IMR-90 (cell line): ENCODE data around the gene ETV3L. TPM values are rescaled to one million over a fixed set of nuclear protein-coding genes. Genes with fewer than 3 reads are reported as not detected.

Experiments
- ATAC-seq: fragments of 200-7000 bp; cut with Tn5 transposase; 2 replicates; pipeline ENCODE4 v1.9.1; 2020; ENCODE audit warnings: low read depth, mild to moderate bottlenecking, moderate library complexity
- BruUV-seq: library from RNA; stranded (reverse); fragments of 400-500 nt; replicated peaks from 2 replicates; lab custom pipeline; 2021; lab: Mats Ljungman, UMichigan
- CTCF ChIA-PET: fragments of 300-600 bp; formaldehyde crosslinking; extraction: SDS; loops from one replicate; lab custom pipeline; 2021; ENCODE audit warnings: antibody characterized with exemption; lab: Yijun Ruan, JAX
- POLR2A ChIA-PET: fragments of 300-600 bp; sonication (Branson Sonifier 250); formaldehyde crosslinking; loops from one replicate; lab custom pipeline; 2022; ENCODE audit warnings: antibody characterized with exemption; ENCODE audit not compliant: unreplicated experiment; lab: Charles Lee
- DNase-seq: peaks from one replicate; pipeline ENCODE4 v3.0.0; 2013
- H2AFZ ChIP-seq: replicated peaks from 2 replicates; pipeline ENCODE3; 2013; ENCODE audit warnings: low read length, mild to moderate bottlenecking; ENCODE audit not compliant: poor library complexity
- H2AK5ac ChIP-seq: 2 replicates; pipeline ENCODE4 v1.6.1; 2013; ENCODE audit warnings: low read depth, low read length, inconsistent platforms
- H2AK9ac ChIP-seq: replicated peaks from 2 replicates; pipeline ENCODE3; 2013; ENCODE audit warnings: mild to moderate bottlenecking, low read depth, low read length, moderate library complexity; ENCODE audit not compliant: poor library complexity
- H2BK120ac ChIP-seq: 2 replicates; pipeline ENCODE4 v1.6.1; 2013; ENCODE audit warnings: low read depth, low read length, inconsistent platforms
- H2BK15ac ChIP-seq: 3 replicates; pipeline ENCODE4 v1.6.1; 2013; ENCODE audit warnings: low read depth, low read length, inconsistent platforms
- H2BK20ac ChIP-seq: 2 replicates; pipeline ENCODE4 v1.6.1; 2013; ENCODE audit warnings: low read depth, mild to moderate bottlenecking, inconsistent platforms, low read length, moderate library complexity
- H2BK5ac ChIP-seq: 2 replicates; pipeline ENCODE4 v1.6.1; 2013; ENCODE audit warnings: mild to moderate bottlenecking, low read depth, low read length, inconsistent platforms; ENCODE audit not compliant: poor library complexity, severe bottlenecking
- H3K14ac ChIP-seq: replicated peaks from 2 replicates; pipeline ENCODE4 v1.6.1; 2013; ENCODE audit warnings: low read depth, low read length, inconsistent platforms
- H3K18ac ChIP-seq: 2 replicates; pipeline ENCODE4 v1.6.1; 2013; ENCODE audit warnings: low read depth, low read length, control low read depth
- H3K23ac ChIP-seq: 2 replicates; pipeline ENCODE4 v1.6.1; 2013; ENCODE audit warnings: low read depth, low read length, inconsistent platforms
- H3K27ac ChIP-seq: 2 replicates; pipeline ENCODE4 v1.5.1; 2013; ENCODE audit warnings: mild to moderate bottlenecking, control low read depth, low read length; ENCODE audit not compliant: insufficient read depth
- H3K27me3 ChIP-seq: 2 replicates; pipeline ENCODE4 v1.6.1; 2013; ENCODE audit warnings: low read length; ENCODE audit not compliant: control insufficient read depth, insufficient read depth
- H3K36me3 ChIP-seq: 2 replicates; pipeline ENCODE4 v1.6.1; 2013; ENCODE audit warnings: low read length, mixed read lengths; ENCODE audit not compliant: control insufficient read depth, insufficient read depth
- H3K4ac ChIP-seq: 2 replicates; pipeline ENCODE4 v1.6.1; 2013; ENCODE audit warnings: low read depth, low read length, inconsistent platforms
- H3K4me1 ChIP-seq: 2 replicates; pipeline ENCODE4 v1.6.1; 2013; ENCODE audit warnings: low read length, mixed read lengths; ENCODE audit not compliant: control insufficient read depth, insufficient read depth
- H3K4me2 ChIP-seq: 2 replicates; pipeline ENCODE4 v1.6.1; 2013; ENCODE audit warnings: low read depth, mild to moderate bottlenecking, control low read depth, low read length, moderate library complexity
- H3K4me3 ChIP-seq: 2 replicates; pipeline ENCODE4 v1.5.1; 2013; ENCODE audit warnings: low read depth, mild to moderate bottlenecking, control low read depth, low read length, moderate library complexity; ENCODE audit not compliant: insufficient read depth
- H3K56ac ChIP-seq: 2 replicates; pipeline ENCODE4 v1.6.1; 2013; ENCODE audit warnings: low read length, inconsistent platforms; ENCODE audit not compliant: insufficient read depth; ENCODE audit errors: extremely low read depth
- H3K79me1 ChIP-seq, 2 experiments: 2 replicates each; pipeline ENCODE4 v1.6.1; 2013; ENCODE audit warnings: low read length in 2 of 2, inconsistent platforms in 1 of 2, low read depth in 1 of 2
- H3K9ac ChIP-seq: 2 replicates; pipeline ENCODE4 v1.6.1; 2013; ENCODE audit warnings: low read depth, low read length, control low read depth
- H3K9me1 ChIP-seq: 2 replicates; pipeline ENCODE4 v1.6.1; 2013; ENCODE audit warnings: low read length, inconsistent platforms; ENCODE audit not compliant: insufficient read depth
- H3K9me3 ChIP-seq: 2 replicates; pipeline ENCODE4 v1.6.1; 2013; ENCODE audit warnings: low read length; ENCODE audit not compliant: control insufficient read depth, insufficient read depth
- H4K20me1 ChIP-seq: 2 replicates; pipeline ENCODE4 v1.6.1; 2013; ENCODE audit warnings: low read length, inconsistent platforms; ENCODE audit not compliant: insufficient read depth
- H4K5ac ChIP-seq: 2 replicates; pipeline ENCODE4 v1.6.1; 2013; ENCODE audit warnings: mild to moderate bottlenecking, low read depth, low read length, control low read depth
- H4K8ac ChIP-seq, 2 experiments: 2 replicates each; pipeline ENCODE4 v1.6.1; 2013; ENCODE audit warnings: low read depth in 2 of 2, low read length in 2 of 2, control low read depth in 1 of 2, inconsistent platforms in 1 of 2
- H4K91ac ChIP-seq: 2 replicates; pipeline ENCODE4 v1.6.1; 2013; ENCODE audit warnings: low read depth, low read length, inconsistent platforms; ENCODE audit not compliant: insufficient read depth
- BHLHE40 ChIP-seq: fragments of 150-350 bp; IDR thresholded peaks from 2 replicates; pipeline ENCODE4 v1.6.1; 2016; ENCODE audit warnings: mild to moderate bottlenecking, low read depth, low read length
- CEBPB ChIP-seq: IDR thresholded peaks from 2 replicates; pipeline ENCODE4 v1.6.1; 2012; ENCODE audit warnings: low read depth, low read length, improper control_type of control experiment
- CTCF ChIP-seq: conservative IDR thresholded peaks from 2 replicates; pipeline ENCODE4 v1.5.1; 2012; ENCODE audit warnings: mild to moderate bottlenecking, low read depth, low read length, improper control_type of control experiment
- ELK1 ChIP-seq: fragments of 150-350 bp; IDR thresholded peaks from 2 replicates; pipeline ENCODE4 v1.6.1; 2016; ENCODE audit warnings: low read depth, mild to moderate bottlenecking, low read length, moderate library complexity, borderline replicate concordance
- FOS ChIP-seq: fragments of 150-350 bp; IDR thresholded peaks from 2 replicates; pipeline ENCODE4 v1.6.1; 2016; ENCODE audit warnings: low read depth, low read length
- MAZ ChIP-seq: IDR thresholded peaks from 2 replicates; pipeline ENCODE4 v1.6.1; 2012; ENCODE audit warnings: low read depth, mild to moderate bottlenecking, low read length, improper control_type of control experiment, moderate library complexity, borderline replicate concordance
- MXI1 ChIP-seq: IDR thresholded peaks from 2 replicates; pipeline ENCODE4 v1.6.1; 2012; ENCODE audit warnings: low read depth, mild to moderate bottlenecking, low read length, moderate library complexity, borderline replicate concordance
- POLR2A ChIP-seq: IDR thresholded peaks from 2 replicates; pipeline ENCODE4 v1.6.1; 2012; ENCODE audit warnings: mild to moderate bottlenecking, low read depth, low read length
- RCOR1 ChIP-seq: IDR thresholded peaks from 2 replicates; pipeline ENCODE4 v1.6.1; 2012; ENCODE audit warnings: mild to moderate bottlenecking, low read length, improper control_type of control experiment; ENCODE audit not compliant: insufficient replicate concordance
- RFX5 ChIP-seq: IDR thresholded peaks from 2 replicates; pipeline ENCODE4 v1.8.0; 2012; ENCODE audit warnings: low read depth, mild to moderate bottlenecking, low read length, moderate library complexity
- WGBS, 2 experiments: methylation state at CpG; one replicate each; pipeline versions ENCODE4 v1.1.5 to v1.1.7; 2013; ENCODE audit warnings: missing lambda C conversion rate in 2 of 2; ENCODE audit not compliant: insufficient read length in 1 of 2; ENCODE audit errors: extremely low coverage in 2 of 2; 5-methylcytosine and 5-hydroxymethylcytosine counted together
- dilution Hi-C: fragments of 300-500 bp; cut with HindIII; formaldehyde crosslinking; loops from one replicate; pipeline ENCODE4 v1.14.3; 2018; ENCODE audit warnings: low sequenced_read_pairs; ENCODE audit not compliant: unreplicated experiment
- in situ Hi-C: fragments of 300-500 bp; cut with MboI; formaldehyde crosslinking; loops from 3 replicates; pipeline ENCODE4 v1.14.3; 2019; ENCODE audit warnings: low sequenced_read_pairs, inconsistent platforms, mixed read lengths
- intact Hi-C: fragments of 100-400 bp; cut with micrococcal nuclease; formaldehyde crosslinking; loops from 2 replicates; pipeline ENCODE4 v1.10.0; 2022
- polyA plus RNA-seq, 3 experiments: library from polyadenylated mRNA; depleted of rRNA; stranded (reverse); fragments of >200 nt; gene quantifications; 2 replicates each; pipeline ENCODE4 v1.2.3, GENCODE V29; 2012; ENCODE audit warnings: low replicate concordance in 1 of 3
- total RNA-seq: library from RNA; depleted of rRNA; stranded (reverse); fragments of >200 nt; gene quantifications from 2 replicates; pipeline ENCODE4 v1.2.3, GENCODE V29; 2012

ETV3L gene
- total and polyA plus RNA-seq, 2 of the 4 experiments (the other 2 are of a cell fraction) = not detected

GRCh38 chr1:157087030-157087429, 12.6 kb downstream of the ETV3L start:
- no peak overlapping the region for H2BK5ac ChIP-seq
- no peak for TF ChIP-seq FOS
- no peak for TF ChIP-seq POLR2A
- no peak for TF ChIP-seq BHLHE40
- TF ChIP-seq RFX5 = no peak
- TF ChIP-seq CTCF = no peak
- TF ChIP-seq CEBPB = no peak
- TF ChIP-seq MAZ = no peak
- TF ChIP-seq ELK1 = no peak
- no peak for TF ChIP-seq MXI1
- no peak for TF ChIP-seq RCOR1
- no peak overlapping the region for H2BK20ac ChIP-seq
- ChIA-PET POLR2A (interaction anchor here (0.6 kb wide), 1 partner anchor 70 kb away, joined by 3 read pairs; no protein-coding TSS in a partner anchor), CTCF (interaction anchor here (0.6 to 4.7 kb wide), 4 partner anchors 13 to 148 kb away, joined by 3 to 88 read pairs (median 5); no protein-coding TSS in a partner anchor)
- H3K4me3 ChIP-seq = no peak overlapping the region
- no peak overlapping the region for H2AK9ac ChIP-seq
- no peaks in the 10 kb centered on the region for H3K9me3 ChIP-seq
- WGBS, 2 experiments = no CpG with 5 or more reads among the region's 5 CpGs
- H3K79me1 ChIP-seq = no peaks in the 10 kb centered on the region
- dilution Hi-C loops (no loop called here), in situ Hi-C loops (no loop called here), intact Hi-C loops (no loop called here)
- H3K4me2 ChIP-seq = no peak overlapping the region
- no peak overlapping the region for H4K91ac ChIP-seq
- H3K36me3 ChIP-seq = no peaks in the 10 kb centered on the region
- H3K18ac ChIP-seq = no peak overlapping the region
- H2AK5ac ChIP-seq = no peak overlapping the region
- H2BK15ac ChIP-seq = no peak overlapping the region
- no peak overlapping the region for H3K14ac ChIP-seq
- no peak overlapping the region for H2BK120ac ChIP-seq
- peaks cover 9% of the 10 kb centered on the region for H3K27me3 ChIP-seq
- H3K56ac ChIP-seq = no peak overlapping the region
- H3K9ac ChIP-seq = no peak overlapping the region
- no peak overlapping the region for H2AFZ ChIP-seq
- H4K5ac ChIP-seq = no peak overlapping the region
- BruUV-seq = no TSS peak
- H3K4ac ChIP-seq = no peak overlapping the region
- no peak for ATAC-seq
- no peaks in the 10 kb centered on the region for H3K9me1 ChIP-seq
- no peaks in the 10 kb centered on the region for H4K20me1 ChIP-seq
- no peaks in the 10 kb centered on the region; the same call in 1 of the 2 replicates for H3K4me1 ChIP-seq
- no peak for DNase-seq
- H4K8ac ChIP-seq = no peak overlapping the region
- no peak overlapping the region for H3K23ac ChIP-seq
- no peak overlapping the region for H3K27ac ChIP-seq
